Measurements from ENCODE around the gene UBAC2. TPM values are rescaled to one million over a fixed set of nuclear protein-coding genes. Genes with fewer than 3 reads are reported as not detected.

Gene UBAC2
- total and polyA plus RNA-seq, 2 of the 8 experiments (the other 6 are each of a cell fraction or from before 2014, with no cell fraction given), result 75.9 to 76.9 TPM

GRCh38 chr13:99353836-99354235, 153.2 kb downstream of the UBAC2 start:
- H3K4me1 ChIP-seq (replicated peaks in 1 of 4; ENCODE audit: control insufficient read depth in 3 of 4, insufficient read depth in 4 of 4, low read length in 3 of 4), result no peaks in the 10 kb centered on the region
- H3K79me2 ChIP-seq (ENCODE audit: control insufficient read depth in 1 of 2, insufficient read depth in 2 of 2, low read length in 2 of 2), result no peaks in the 10 kb centered on the region
- TF ChIP-seq MAX (IDR thresholded peaks at IDR 0.05) (no peak), EP300 (IDR thresholded peaks at IDR 0.05; ENCODE audit: borderline replicate concordance in 1 of 2, low read depth in 2 of 2, low read length in 2 of 2) (no peak), SIRT6 (IDR thresholded peaks at IDR 0.05; ENCODE audit: low read length) (no peak), SRF (IDR thresholded peaks at IDR 0.05; ENCODE audit: low read depth, low read length) (no peak), GTF2F1 (IDR thresholded peaks at IDR 0.05; ENCODE audit: borderline replicate concordance, low read depth, low read length) (no peak), CBX8 (IDR thresholded peaks at IDR 0.05; ENCODE audit: borderline replicate concordance, low read depth, low read length) (no peak)
- H2BK20ac ChIP-seq (ENCODE audit: low read length), result no peak overlapping the region
- H3K9me3 ChIP-seq (ENCODE audit: insufficient read depth in 2 of 2, low read depth in 1 of 2, low read length in 1 of 2), result no peaks in the 10 kb centered on the region
- no peak overlapping the region for H4K91ac ChIP-seq (replicated peaks; ENCODE audit: insufficient read length, low read length)
- H2BK5ac ChIP-seq (ENCODE audit: low read depth, low read length), result no peak overlapping the region
- no peak overlapping the region for H4K8ac ChIP-seq (ENCODE audit: extremely low read depth, insufficient read depth, low read length)
- no peak overlapping the region for H3K4me3 ChIP-seq (ENCODE audit: extremely low read depth in 1 of 4, insufficient read depth in 2 of 4, low read depth in 3 of 4, low read length in 4 of 4)
- DNase-seq (ENCODE audit: low read depth in 1 of 2, low spot score in 2 of 2), result peak in 1 of 2 experiments; percentile 26
- ChIA-PET POLR2A (ENCODE audit: partially characterized antibody) (no interaction called here), CTCF (ENCODE audit: partially characterized antibody) (interaction anchor here (0.7 to 3.3 kb wide), 5 partner anchors 13 to 259 kb away, joined by 3 to 20 read pairs (median 4); no protein-coding TSS in a partner anchor)
- H3K27ac ChIP-seq (ENCODE audit: low read depth, low read length), result no peak overlapping the region
- no peak overlapping the region for H4K5ac ChIP-seq (ENCODE audit: insufficient read length, low read depth, low read length)
- H3K36me3 ChIP-seq (ENCODE audit: control insufficient read depth in 2 of 4, insufficient read depth in 4 of 4, low read length in 3 of 4), result peaks cover 0 to 12% (median 4%) of the 10 kb centered on the region in 4 experiments; a peak in 3 of 8 replicates
- no peak overlapping the region for H2BK120ac ChIP-seq (replicated peaks; ENCODE audit: low read depth, low read length)
- peaks cover 0 to 3% of the 10 kb centered on the region in 2 experiments for H4K20me1 ChIP-seq (replicated peaks in 1 of 2; ENCODE audit: control insufficient read depth in 1 of 2, insufficient read depth in 2 of 2, low read length in 2 of 2)
- H3K4me2 ChIP-seq (ENCODE audit: insufficient read depth in 1 of 2, low read depth in 2 of 2, low read length in 2 of 2), result no peak overlapping the region
- H3K56ac ChIP-seq (replicated peaks; ENCODE audit: insufficient read length, low read depth, low read length), result no peak overlapping the region
- no peak overlapping the region for H3K18ac ChIP-seq (ENCODE audit: extremely low read depth, low read length)
- H3K14ac ChIP-seq (ENCODE audit: insufficient read length), result no peak overlapping the region
- WGBS, 2 experiments (ENCODE audit: extremely low coverage in 1 of 2, insufficient coverage in 1 of 2, insufficient read length in 1 of 2, insufficient replicate concordance in 2 of 2, low coverage in 1 of 2, low lambda C conversion rate in 2 of 2, missing lambda C conversion rate in 1 of 2), result 84% methylated on average over 8 of the region's 8 CpGs; no CpG with 5 or more reads in 1 of the 2 experiments
- no peak overlapping the region for H2AK5ac ChIP-seq (ENCODE audit: low read depth, low read length)
- no peak for FAIRE-seq
- no peak overlapping the region for H2BK15ac ChIP-seq (ENCODE audit: low read length)
- no peak overlapping the region for H3K4ac ChIP-seq (replicated peaks; ENCODE audit: insufficient read length, low read depth, low read length)
- H3K27me3 ChIP-seq (replicated peaks in 1 of 4; ENCODE audit: control insufficient read depth in 3 of 4, extremely low read depth in 1 of 4, insufficient read depth in 3 of 4, low read length in 3 of 4), result no peaks in the 10 kb centered on the region
- H2AFZ ChIP-seq (ENCODE audit: low read length), result no peak overlapping the region
- H3K79me1 ChIP-seq (ENCODE audit: low read depth, low read length), result peaks cover 2% of the 10 kb centered on the region; the same call in 1 of the 2 replicates
- no peak overlapping the region for H3K23ac ChIP-seq (ENCODE audit: insufficient read length)
- H2BK12ac ChIP-seq (ENCODE audit: low read depth, low read length), result no peak overlapping the region
- no peak overlapping the region for H3K9ac ChIP-seq (replicated peaks in 1 of 4; ENCODE audit: extremely low read depth in 1 of 4, low read depth in 3 of 4, low read length in 3 of 4)
- no peaks in the 10 kb centered on the region for H3K23me2 ChIP-seq (ENCODE audit: low read depth, low read length)
